Heart left ventricle (tissue), 16 donors: ENCODE data around the gene FHL1. TPM values are rescaled to one million over a fixed set of nuclear protein-coding genes. Genes with fewer than 3 reads are reported as not detected.

Experiments used
- ATAC-seq, 4 donors: fragments of 200-7000 bp; cut with Tn5 transposase; one replicate each; pipeline ENCODE4 v1.9.1; 2020 to 2022; ENCODE audit warnings: moderate library complexity in 4 of 4, mild to moderate bottlenecking in 3 of 4, moderate number of reproducible peaks in 1 of 4
- DNase-seq, 5 donors: peaks; one replicate each; pipeline ENCODE4 v3.0.0-alpha.2; 2020
- H3K27ac ChIP-seq, 12 donors: fragments of 200-600 bp; sonication (generic) in 4 of 12; one replicate each; pipeline versions ENCODE4 v1.5.0 to v1.8.0; 2016 to 2022; ENCODE audit warnings: mild to moderate bottlenecking in 2 of 12
- H3K27me3 ChIP-seq, 9 donors: fragments of 200-600 bp; sonication (generic) in 2 of 9; one replicate each; pipeline versions ENCODE4 v1.5.1 to v1.8.0; 2016 to 2022; ENCODE audit warnings: mild to moderate bottlenecking in 3 of 9
- H3K36me3 ChIP-seq, 9 donors: fragments of 200-600 bp; sonication (generic) in 2 of 9; one replicate each; pipeline versions ENCODE4 v1.5.0 to v1.8.0; 2018 to 2022; ENCODE audit warnings: mild to moderate bottlenecking in 2 of 9
- H3K4me1 ChIP-seq, 12 donors: fragments of 200-600 bp; sonication (generic) in 4 of 12; one replicate each; pipeline versions ENCODE4 v1.5.0 to v1.8.0; 2016 to 2022; ENCODE audit warnings: mild to moderate bottlenecking in 3 of 12
- H3K4me3 ChIP-seq, 12 donors: fragments of 200-600 bp; sonication (generic) in 4 of 12; one replicate each; pipeline versions ENCODE4 v1.5.0 to v1.8.0; 2017 to 2022; ENCODE audit warnings: mild to moderate bottlenecking in 9 of 12, moderate library complexity in 4 of 12
- H3K9me3 ChIP-seq, 12 donors: fragments of 200-600 bp; sonication (generic) in 4 of 12; one replicate each; pipeline versions ENCODE4 v1.5.0 to v1.8.0; 2016 to 2022; ENCODE audit warnings: mild to moderate bottlenecking in 1 of 12
- POLR2A ChIP-seq, 2 donors: fragments of 450-650 bp; IDR thresholded peaks; one replicate each; pipeline ENCODE4 v1.6.1; 2017; ENCODE audit warnings: antibody characterized with exemption in 2 of 2, mild to moderate bottlenecking in 2 of 2, moderate library complexity in 2 of 2
- WGBS, 4 donors: extraction: QIAGEN DNeasy Blood & Tissue Kit in 2 of 4; methylation state at CpG; one replicate each; pipeline versions ENCODE4 v1.1.5 to v1.1.7; 2013 to 2018; 5-methylcytosine and 5-hydroxymethylcytosine counted together
- intact Hi-C, 10 donors: fragments of 100-400 bp; cut with DNase I; formaldehyde crosslinking; loops; one replicate each; pipeline versions ENCODE4 v1.11.1 to v1.14.2; 2022
- long read RNA-seq, 3 donors: library from polyadenylated mRNA; unstranded; transcript quantifications; one replicate each; pipeline ENCODE4 v2.0.0, GENCODE V29; 2020 to 2021
- polyA plus RNA-seq, 2 donors: library from polyadenylated mRNA; stranded (reverse); fragments of 200-250 nt; gene quantifications; one replicate each; pipeline ENCODE4 v1.2.3, GENCODE V29; 2013
- total RNA-seq, 9 donors: library from RNA; depleted of rRNA in 2 of 9; stranded (reverse); fragments of >200 nt in 2 of 9; fragmentation: NEBNext Ultra II Directional in 3 of 9; extraction: Animal tissue kit (Norgen Biotek cat#: 25700) in 3 of 9; gene quantifications; one replicate each; pipeline versions ENCODE4 v1.1.0 to v1.2.4, GENCODE V29; 2016 to 2023
- TF ChIP-seq, protein P1 (sequence below), 12 donors: fragments of 200-600 bp; sonication (generic) in 4 of 12; IDR thresholded peaks; one replicate each; pipeline versions ENCODE4 v1.5.0 to v1.8.0; 2018 to 2022; ENCODE audit warnings: antibody characterized with exemption in 12 of 12, mild to moderate bottlenecking in 5 of 12
- donor health status: ischemic (EF 13 %, LVEDD 7.1; RV severe dilation, severe dysfunction).
- donor health status: healthy with polysubstance abuse.
- donor health status: DM: no; HTN: yes; CAD: no.
- donor health status: DM: no; HTN: no; CAD: no.
- donor health status: ischemic (EF 25% LVEDD 6.9; RV normal size, moderate dysfunction).
- donor health status: ischemic (EF 25% LVEDD 5.7; RV mildly dilated, moderate dysfunction).
- donor health status: healthy.
- donor health status: DM: yes; HTN: yes; CAD: no.
- donor health status: ischemic (EF 35%, LVEDD 5.7; RV mildly dilated, moderate dysfunction).
- donor health status: nonischemic (EF 11% LVEDD 7.7; RV severe dilation, severe dysfunction).
- donor health status: DM: yes; HTN: yes; CAD: no.
- donor health status: PGD.
- donor health status: ischemic (EF 29% LVEDD 5.4; RV normal size, mild dysfunction).
- donor health status: nonischemic (EF 23%, LVEDD 6.1; RV moderate dilation, normal function).

The FHL1 gene
- total RNA-seq = 1,000 to 10,000 TPM; 1,446 to 4,800 (median 2,127) TPM
- polyA plus RNA-seq = 1,000 to 10,000 TPM; 1,119 to 4,064 TPM
- long read RNA-seq, donor 1, transcript FHL1-217 (6 exons, 2,310 nt) = minor isoform, 12 of 809 reads
- long read RNA-seq, donor 1, transcript FHL1-204 (6 exons, 2,565 nt) = major isoform, 310 of 809 reads
- long read RNA-seq, donor 1, transcript FHL1-218 (6 exons, 2,878 nt) = minor isoform, 72 of 809 reads
- long read RNA-seq, donor 1, transcript FHL1-205 (7 exons, 2,441 nt) = minor isoform, 135 of 809 reads
- long read RNA-seq, donor 1, partial matches to known transcripts = 50 of 809 reads
- long read RNA-seq, donor 1, other reads (novel, unspliced or antisense) = 210 of 809 reads
- long read RNA-seq, donor 2, transcript FHL1-204 (6 exons, 2,565 nt) = major isoform, 2,721 of 5,403 reads
- long read RNA-seq, donor 2, transcript FHL1-218 (6 exons, 2,878 nt) = minor isoform, 288 of 5,403 reads
- long read RNA-seq, donor 2, transcript FHL1-205 (7 exons, 2,441 nt) = minor isoform, 512 of 5,403 reads
- long read RNA-seq, donor 2, transcript FHL1-206 (7 exons, 2,374 nt) = minor isoform, 83 of 5,403 reads
- long read RNA-seq, donor 2, partial matches to known transcripts = 859 of 5,403 reads
- long read RNA-seq, donor 2, other reads (novel, unspliced or antisense) = 768 of 5,403 reads
- long read RNA-seq, donor 3, transcript FHL1-205 (7 exons, 2,441 nt) = minor isoform, 175 of 1,652 reads
- long read RNA-seq, donor 3, transcript FHL1-218 (6 exons, 2,878 nt) = minor isoform, 59 of 1,652 reads
- long read RNA-seq, donor 3, transcript FHL1-204 (6 exons, 2,565 nt) = major isoform, 841 of 1,652 reads
- long read RNA-seq, donor 3, transcript FHL1-206 (7 exons, 2,374 nt) = minor isoform, 15 of 1,652 reads
- long read RNA-seq, donor 3, partial matches to known transcripts = 126 of 1,652 reads
- long read RNA-seq, donor 3, other reads (novel, unspliced or antisense) = 413 of 1,652 reads

DNA sequence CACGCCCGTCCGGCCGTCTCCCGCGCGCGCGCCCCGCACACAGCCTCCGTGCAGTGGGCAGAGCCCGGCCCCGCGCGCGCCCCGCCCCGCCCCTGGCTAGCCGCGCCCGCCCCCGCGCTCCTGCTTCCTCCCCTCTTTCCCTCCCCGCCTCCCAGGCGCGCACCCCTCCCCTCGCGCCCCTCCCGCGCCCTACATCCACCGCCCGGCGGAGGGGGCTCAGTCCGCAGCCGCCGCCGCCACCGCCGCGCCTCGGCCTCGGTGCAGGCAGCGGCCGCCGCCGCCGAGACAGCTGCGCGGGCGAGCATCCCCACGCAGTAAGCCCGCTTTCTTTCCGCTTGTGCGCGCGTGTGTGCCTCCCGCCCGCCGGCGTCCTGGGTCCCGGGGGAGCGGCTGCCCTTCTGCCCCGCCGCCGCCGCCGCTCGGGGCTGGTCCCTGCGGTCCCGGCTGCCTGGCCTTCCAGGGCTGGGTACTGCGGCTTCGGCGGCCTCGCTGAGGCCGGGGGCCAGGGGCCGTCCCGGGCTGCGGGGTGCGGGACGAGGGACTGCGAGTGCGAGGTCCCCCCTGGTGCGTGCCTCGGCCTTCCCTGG lies at the start of gene FHL1:
Gene FHL1, plus strand, starts transcription at position 219 of the 587 bp plus-strand sequence.
- H3K27me3 ChIP-seq = peaks cover 0 to 24% (median 0%) of the 10 kb centered on the region in 9 donors
- peak in 1 of 2 donors; percentile 67 for TF ChIP-seq POLR2A (IDR thresholded peaks at IDR 0.05)
- TF ChIP-seq, protein P1, sequence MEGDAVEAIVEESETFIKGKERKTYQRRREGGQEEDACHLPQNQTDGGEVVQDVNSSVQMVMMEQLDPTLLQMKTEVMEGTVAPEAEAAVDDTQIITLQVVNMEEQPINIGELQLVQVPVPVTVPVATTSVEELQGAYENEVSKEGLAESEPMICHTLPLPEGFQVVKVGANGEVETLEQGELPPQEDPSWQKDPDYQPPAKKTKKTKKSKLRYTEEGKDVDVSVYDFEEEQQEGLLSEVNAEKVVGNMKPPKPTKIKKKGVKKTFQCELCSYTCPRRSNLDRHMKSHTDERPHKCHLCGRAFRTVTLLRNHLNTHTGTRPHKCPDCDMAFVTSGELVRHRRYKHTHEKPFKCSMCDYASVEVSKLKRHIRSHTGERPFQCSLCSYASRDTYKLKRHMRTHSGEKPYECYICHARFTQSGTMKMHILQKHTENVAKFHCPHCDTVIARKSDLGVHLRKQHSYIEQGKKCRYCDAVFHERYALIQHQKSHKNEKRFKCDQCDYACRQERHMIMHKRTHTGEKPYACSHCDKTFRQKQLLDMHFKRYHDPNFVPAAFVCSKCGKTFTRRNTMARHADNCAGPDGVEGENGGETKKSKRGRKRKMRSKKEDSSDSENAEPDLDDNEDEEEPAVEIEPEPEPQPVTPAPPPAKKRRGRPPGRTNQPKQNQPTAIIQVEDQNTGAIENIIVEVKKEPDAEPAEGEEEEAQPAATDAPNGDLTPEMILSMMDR (IDR thresholded peaks at IDR 0.05) = no peak
- 1 to 48% (median 22%) methylated on average over 13 to 77 of the region's 84 CpGs for WGBS, 4 donors
- intact Hi-C loops = loop anchor here in 4 of 10 donors (5.0 kb wide), 1 partner anchor 115 kb away; no protein-coding TSS in a partner anchor
- DNase-seq (peak; percentile 75 to 84 (median 77)), ATAC-seq (peak; percentile 80 to 95 (median 90))
- no peaks in the 10 kb centered on the region for H3K9me3 ChIP-seq
- peak within 1 kb of the TSS; percentile 58 to 97 (median 76) for H3K4me3 ChIP-seq
- peaks cover 0 to 16% (median 3%) of the 10 kb centered on the region in 12 donors for H3K4me1 ChIP-seq
- no peaks in the 10 kb centered on the region for H3K36me3 ChIP-seq
- peak within 1 kb of the TSS; percentile 71 to 98 (median 90) for H3K27ac ChIP-seq

DNA sequence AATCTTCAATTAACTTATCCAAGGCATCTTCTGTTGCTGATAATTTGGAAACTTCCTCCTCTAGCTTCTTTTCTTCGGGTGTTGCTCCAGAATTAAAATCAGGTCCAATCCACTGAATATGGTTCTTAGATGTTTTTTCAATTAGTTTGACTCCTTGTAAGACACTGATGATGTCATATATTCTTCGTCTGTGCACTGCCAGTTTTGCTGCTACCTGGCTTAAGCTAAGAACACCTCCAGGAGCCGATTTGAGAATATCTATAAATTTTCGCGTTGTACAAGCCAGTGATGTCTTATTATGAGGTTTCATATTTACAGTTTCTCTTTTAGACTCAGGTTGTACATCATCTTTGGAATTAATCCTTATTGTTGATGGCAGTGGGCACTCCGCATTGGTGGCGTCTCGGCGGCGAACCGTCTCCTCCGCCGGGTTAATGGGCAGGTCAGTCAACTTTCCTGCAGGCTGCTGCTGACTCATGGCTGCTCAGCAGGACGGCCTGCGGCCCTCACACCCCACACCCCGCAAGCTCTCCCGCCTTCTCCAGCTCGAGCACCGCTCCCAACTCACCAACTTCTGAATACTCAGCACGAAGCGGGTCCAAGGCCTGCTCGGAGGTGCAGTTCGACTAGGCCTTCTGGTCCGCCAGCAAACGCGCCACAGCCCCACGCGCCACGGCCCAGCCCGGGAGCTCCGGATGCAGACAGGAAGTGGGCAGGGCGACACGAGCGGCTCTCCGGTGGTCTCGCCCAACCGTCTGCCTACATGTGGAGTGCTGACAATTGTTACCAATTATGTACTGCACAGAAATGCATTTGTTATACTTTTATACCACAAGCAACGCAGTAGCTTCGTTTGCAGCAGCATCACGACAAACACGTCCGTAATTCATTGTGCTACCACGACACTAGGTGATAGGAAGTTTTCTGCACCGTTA lies 49.2 kb upstream of the FHL1 start:
- TF ChIP-seq, protein P1 (IDR thresholded peaks at IDR 0.05) = no peak
- no peak for TF ChIP-seq POLR2A (IDR thresholded peaks at IDR 0.05)
- no peaks in the 10 kb centered on the region for H3K27me3 ChIP-seq
- 88 to 95% (median 91%) methylated on average over 44 of the region's 44 CpGs for WGBS, 4 donors
- no peak overlapping the region for H3K27ac ChIP-seq
- no peaks in the 10 kb centered on the region for H3K4me1 ChIP-seq
- H3K4me3 ChIP-seq = no peak overlapping the region
- intact Hi-C loops = no loop called here
- no peak for DNase-seq
- no peaks in the 10 kb centered on the region for H3K9me3 ChIP-seq
- no peaks in the 10 kb centered on the region for H3K36me3 ChIP-seq
- no peak for ATAC-seq

DNA sequence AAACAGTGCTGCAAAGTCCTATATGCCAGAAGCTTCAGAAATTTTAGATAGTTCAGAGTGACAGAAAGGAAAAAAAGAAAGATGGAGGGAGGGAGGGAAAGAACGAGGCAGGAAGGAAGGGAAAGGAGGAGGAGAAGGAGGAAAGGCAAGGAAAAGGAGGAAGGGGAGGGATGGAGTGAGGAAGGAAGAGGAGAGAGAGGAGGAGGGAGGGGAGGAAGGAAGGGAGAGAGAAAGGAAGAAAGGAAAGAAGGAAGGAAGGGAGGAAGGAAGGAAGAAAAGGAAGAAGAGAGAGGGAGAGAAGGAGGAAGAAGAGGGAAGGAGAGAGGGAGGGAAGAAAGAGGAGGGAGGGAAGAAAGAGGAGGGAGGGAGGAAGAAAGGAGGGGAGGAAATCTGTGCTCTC lies 42.4 kb upstream of the FHL1 start:
- Histone ChIP-seq H3K27ac (no peak overlapping the region), H3K9me3 (no peaks in the 10 kb centered on the region), H3K36me3 (no peaks in the 10 kb centered on the region), H3K4me1 (no peaks in the 10 kb centered on the region), H3K27me3 (peaks cover 0 to 2% (median 0%) of the 10 kb centered on the region in 9 donors), H3K4me3 (no peak overlapping the region)
- WGBS, 4 donors = 32 to 54% (median 43%) methylated on average over 1 of the region's 1 CpG
- ATAC-seq (no peak), DNase-seq (no peak)
- intact Hi-C loops = no loop called here
- no peak for TF ChIP-seq POLR2A (IDR thresholded peaks at IDR 0.05)
- TF ChIP-seq, protein P1 (IDR thresholded peaks at IDR 0.05) = no peak
